WI38 (cell line): ENCODE measurements around the gene TWSG1.

ENCODE experiments used
- H3K4me3 ChIP-seq: 2 replicates; pipeline ENCODE4 v1.5.1; 2011; ENCODE audit warnings: low read depth, mild to moderate bottlenecking, control low read depth, low read length
- CTCF ChIP-seq: IDR thresholded peaks from 2 replicates; pipeline ENCODE4 v1.5.1; 2012; ENCODE audit warnings: low read depth, mild to moderate bottlenecking, control low read depth, low read length

TWSG1 gene

DNA sequence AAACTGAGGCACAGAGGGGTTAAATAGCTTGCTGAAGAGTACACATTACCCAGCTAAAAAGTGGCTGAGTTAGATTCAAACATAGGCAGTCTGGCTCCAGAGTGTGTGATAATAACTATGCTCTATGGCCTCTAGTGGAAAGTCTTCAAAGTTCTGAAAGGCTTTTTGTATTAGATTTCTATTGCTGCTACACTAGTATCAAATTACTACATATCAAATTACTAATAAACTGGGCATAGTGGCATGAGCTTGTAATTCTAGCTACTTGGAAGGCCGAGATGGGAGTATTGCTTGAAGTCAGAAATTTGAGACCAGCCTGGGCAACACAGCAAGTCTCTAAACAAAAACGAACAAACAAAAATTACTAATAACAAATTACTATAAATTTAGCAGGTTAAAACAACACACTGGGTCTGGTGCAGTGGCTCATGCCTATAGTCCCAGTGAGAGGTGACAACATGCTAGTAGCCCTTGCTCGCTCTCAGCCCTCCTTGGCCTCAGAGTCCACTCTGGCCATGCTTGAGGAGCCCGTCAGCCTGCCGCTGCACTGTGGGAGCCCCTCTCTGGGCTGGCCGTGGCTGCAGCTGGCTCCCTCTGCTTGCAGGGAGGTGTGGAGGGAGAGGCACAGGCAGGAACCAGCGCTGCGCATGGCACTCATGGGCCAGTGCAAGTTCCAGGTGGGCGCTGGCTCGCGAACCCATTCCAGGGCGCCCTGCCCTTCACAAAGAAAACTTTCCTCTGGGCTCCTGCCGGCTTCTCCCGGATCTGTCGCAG is 38.2 kb upstream of the TWSG1 start:
- no peak overlapping the region for H3K4me3 ChIP-seq
- no peak for TF ChIP-seq CTCF

- TF ChIP-seq CTCF: no peak
Measured at GRCh38 chr18:9297007-9297393, 37.6 kb upstream of the TWSG1 start.

DNA sequence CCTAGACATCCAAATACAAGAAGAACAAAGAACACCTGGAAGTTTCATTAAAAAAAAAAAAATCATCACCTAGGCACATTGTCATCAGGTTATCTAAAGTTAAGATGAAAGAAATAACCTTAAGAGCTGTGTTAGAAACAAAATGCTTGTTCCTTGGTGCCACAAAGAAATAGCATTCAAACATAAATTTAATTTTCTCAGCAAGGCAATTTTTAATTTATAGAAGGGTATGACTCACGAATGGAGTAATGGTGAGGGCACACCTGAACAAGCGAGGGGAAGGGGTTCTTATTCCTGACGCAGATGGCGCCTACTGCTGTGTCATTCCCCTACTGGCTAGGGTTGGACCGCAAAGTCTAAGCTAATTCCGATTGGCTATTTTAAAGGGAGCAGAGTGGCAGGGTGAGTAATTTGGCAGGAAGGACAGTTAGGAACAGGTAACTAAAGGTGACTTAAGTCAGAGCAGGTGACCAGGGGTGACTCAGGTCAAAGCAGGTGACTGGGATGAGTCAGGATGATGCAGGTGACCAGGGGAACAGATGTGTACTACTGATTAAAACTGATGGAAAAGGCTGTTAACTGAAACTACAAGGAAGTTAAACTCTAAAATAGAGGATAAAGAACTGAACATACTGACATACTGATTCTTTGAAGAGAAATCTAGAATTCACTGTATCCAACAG is 30.0 kb upstream of the TWSG1 start:
- no peak overlapping the region for H3K4me3 ChIP-seq
- TF ChIP-seq CTCF: no peak

More at GRCh38 chr18:9297007-9297393, 37.6 kb upstream of the TWSG1 start:
- H3K4me3 ChIP-seq: no peak overlapping the region

DNA sequence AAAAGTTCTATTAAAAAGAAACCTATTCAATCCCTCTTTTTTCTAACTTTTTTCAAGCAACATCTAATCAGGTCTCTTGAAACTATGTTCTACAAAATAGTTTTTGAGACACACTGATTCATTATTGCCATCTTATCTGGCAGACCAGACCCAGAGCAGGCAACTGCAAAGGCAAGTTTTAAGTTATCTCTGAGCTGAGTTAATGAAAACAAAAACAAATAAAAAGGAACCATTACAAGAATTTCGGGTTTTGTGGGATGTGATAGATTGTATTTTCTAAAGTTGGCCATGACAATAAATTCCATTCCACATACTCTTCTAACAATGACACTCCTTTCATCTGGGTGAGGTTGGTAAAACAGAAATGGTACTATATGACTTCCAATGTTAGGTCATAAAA is 15.2 kb upstream of the TWSG1 start:
- H3K4me3 ChIP-seq: no peak overlapping the region
- no peak for TF ChIP-seq CTCF

GRCh38 chr18:9321017-9321452 is 13.5 kb upstream of the TWSG1 start:
- no peak for TF ChIP-seq CTCF
- no peak overlapping the region for H3K4me3 ChIP-seq

- TF ChIP-seq CTCF: no peak
- H3K4me3 ChIP-seq: no peak overlapping the region
Measured at GRCh38 chr18:9321736-9322135, 12.8 kb upstream of the TWSG1 start.

- H3K4me3 ChIP-seq: no peak overlapping the region
- TF ChIP-seq CTCF: no peak
Measured at GRCh38 chr18:9322744-9323143, 11.8 kb upstream of the TWSG1 start.
